Left lung (tissue), 10 donors: Measurements from ENCODE around the gene CSTPP1. TPM values are rescaled to one million over a fixed set of nuclear protein-coding genes. Genes with fewer than 3 reads are reported as not detected.
A peak's percentile ranks its signal among the peaks of the same experiment; 100 is the strongest.

Source experiments
- ATAC-seq: fragments of 200-7000 bp; cut with Tn5 transposase; one replicate; pipeline ENCODE4 v1.9.1; 2020; ENCODE audit warnings: moderate library complexity
- DNase-seq, 4 donors: peaks; one replicate each; pipeline ENCODE4 v3.0.0-alpha.2; 2013 to 2020
- H3K27ac ChIP-seq, 2 donors: fragments of 200-600 bp; sonication (generic) in 1 of 2; one replicate each; pipeline versions ENCODE4 v1.5.0 to v1.8.0; 2020 to 2021
- H3K27me3 ChIP-seq, 2 donors: fragments of 200-600 bp; sonication (generic) in 1 of 2; one replicate each; pipeline versions ENCODE4 v1.5.0 to v1.8.0; 2020 to 2021
- H3K36me3 ChIP-seq, 2 donors: fragments of 200-600 bp; sonication (generic) in 1 of 2; one replicate each; pipeline versions ENCODE4 v1.5.0 to v1.8.0; 2020 to 2021
- H3K4me1 ChIP-seq, 2 donors: fragments of 200-600 bp; one replicate each; pipeline ENCODE4 v1.8.0; 2021
- H3K4me3 ChIP-seq, 2 donors: fragments of 200-600 bp; sonication (generic) in 1 of 2; one replicate each; pipeline versions ENCODE4 v1.5.0 to v1.8.0; 2020 to 2021; ENCODE audit warnings: mild to moderate bottlenecking in 1 of 2
- H3K9me3 ChIP-seq, 2 donors: fragments of 200-600 bp; sonication (generic) in 1 of 2; one replicate each; pipeline versions ENCODE4 v1.5.0 to v1.8.0; 2020 to 2021
- intact Hi-C, 2 donors: fragments of 100-400 bp; cut with DNase I; formaldehyde crosslinking; loops; one replicate each; pipeline versions ENCODE4 v1.11.2 to v1.14.2; 2022
- polyA plus RNA-seq, 6 donors: library from polyadenylated mRNA; unstranded; fragments of 120-200 nt; gene quantifications; one replicate each; pipeline ENCODE4 v1.2.1, GENCODE V29; 2013; ENCODE audit not compliant: insufficient read length in 6 of 6
- total RNA-seq, 2 donors: library from RNA; stranded (reverse); fragmentation: NEBNext Ultra II Directional; extraction: Animal tissue kit (Norgen Biotek cat#: 25700); gene quantifications; one replicate each; pipeline ENCODE4 v1.2.1, GENCODE V29; 2021
- TF ChIP-seq, protein P1 (sequence below), 2 donors: fragments of 200-600 bp; sonication (generic) in 1 of 2; IDR thresholded peaks; one replicate each; pipeline versions ENCODE4 v1.5.0 to v1.8.0; 2021; ENCODE audit warnings: antibody characterized with exemption in 2 of 2
- donor health status: DM: no; HTN: yes; CAD: no.
- donor health status: DM: no; HTN: no; CAD: no.

Gene CSTPP1
- total and polyA plus RNA-seq, 8 donors: 28.7 to 56.0 (median 51.4) TPM

DNA sequence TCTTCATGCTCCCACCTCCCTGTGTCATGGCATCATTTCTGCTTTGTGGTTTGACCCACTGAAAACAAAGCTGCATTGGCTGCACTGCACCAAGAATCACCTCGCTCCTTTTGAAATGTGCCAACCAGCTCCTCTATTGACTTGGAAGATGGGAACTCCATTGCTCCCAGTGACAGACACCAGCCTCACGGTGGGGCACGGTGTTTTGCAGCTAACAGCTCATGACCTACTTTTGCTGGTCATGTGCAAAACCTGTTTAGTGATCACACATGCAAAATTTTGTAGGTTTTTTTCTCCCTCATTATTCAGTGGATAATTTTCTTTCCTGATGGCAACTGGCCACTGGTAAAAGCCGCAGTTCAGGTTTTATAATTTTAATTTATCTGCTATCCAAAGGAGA lies 203.3 kb downstream of the CSTPP1 start:
- TF ChIP-seq, protein P1, sequence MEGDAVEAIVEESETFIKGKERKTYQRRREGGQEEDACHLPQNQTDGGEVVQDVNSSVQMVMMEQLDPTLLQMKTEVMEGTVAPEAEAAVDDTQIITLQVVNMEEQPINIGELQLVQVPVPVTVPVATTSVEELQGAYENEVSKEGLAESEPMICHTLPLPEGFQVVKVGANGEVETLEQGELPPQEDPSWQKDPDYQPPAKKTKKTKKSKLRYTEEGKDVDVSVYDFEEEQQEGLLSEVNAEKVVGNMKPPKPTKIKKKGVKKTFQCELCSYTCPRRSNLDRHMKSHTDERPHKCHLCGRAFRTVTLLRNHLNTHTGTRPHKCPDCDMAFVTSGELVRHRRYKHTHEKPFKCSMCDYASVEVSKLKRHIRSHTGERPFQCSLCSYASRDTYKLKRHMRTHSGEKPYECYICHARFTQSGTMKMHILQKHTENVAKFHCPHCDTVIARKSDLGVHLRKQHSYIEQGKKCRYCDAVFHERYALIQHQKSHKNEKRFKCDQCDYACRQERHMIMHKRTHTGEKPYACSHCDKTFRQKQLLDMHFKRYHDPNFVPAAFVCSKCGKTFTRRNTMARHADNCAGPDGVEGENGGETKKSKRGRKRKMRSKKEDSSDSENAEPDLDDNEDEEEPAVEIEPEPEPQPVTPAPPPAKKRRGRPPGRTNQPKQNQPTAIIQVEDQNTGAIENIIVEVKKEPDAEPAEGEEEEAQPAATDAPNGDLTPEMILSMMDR (IDR thresholded peaks at IDR 0.05): no peak
- no peak for DNase-seq

DNA sequence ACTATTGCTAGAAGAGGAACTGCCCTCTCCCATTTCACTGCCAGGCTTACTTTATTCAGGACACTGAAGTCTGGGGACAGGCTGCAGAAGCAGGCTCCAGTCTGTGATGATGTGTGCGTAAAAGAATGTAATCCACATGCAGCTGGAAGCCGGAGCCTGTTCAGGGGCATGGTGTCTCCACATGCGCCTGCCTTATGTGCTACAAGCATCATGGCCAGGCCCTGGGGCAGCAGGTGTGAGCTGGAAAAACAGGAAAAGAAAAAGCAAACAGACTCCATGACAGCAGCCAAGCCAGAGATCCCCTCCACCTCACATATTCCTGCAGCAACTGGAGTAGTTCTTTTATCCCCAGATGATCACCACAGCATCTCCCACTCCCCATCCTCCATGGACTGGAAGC lies 206.8 kb downstream of the CSTPP1 start:
- H3K9me3 ChIP-seq: no peaks in the 10 kb centered on the region
- H3K27ac ChIP-seq: no peak overlapping the region
- H3K4me3 ChIP-seq: no peak overlapping the region
- ATAC-seq: peak; percentile 65
- TF ChIP-seq, protein P1 (IDR thresholded peaks at IDR 0.05): no peak
- H3K27me3 ChIP-seq: no peaks in the 10 kb centered on the region
- H3K4me1 ChIP-seq: no peaks in the 10 kb centered on the region
- intact Hi-C loops: no loop called here
- peak in 1 of 4 donors; percentile 50 for DNase-seq
- no peaks in the 10 kb centered on the region for H3K36me3 ChIP-seq

More for the DNA sequence above, 203.3 kb downstream of the CSTPP1 start:
- Histone ChIP-seq H3K36me3 (peaks cover 0 to 6% of the 10 kb centered on the region in 2 donors), H3K27ac (no peak overlapping the region), H3K4me3 (no peak overlapping the region), H3K4me1 (no peaks in the 10 kb centered on the region), H3K27me3 (no peaks in the 10 kb centered on the region), H3K9me3 (no peaks in the 10 kb centered on the region)
- intact Hi-C loops: no loop called here
- ATAC-seq: no peak

DNA sequence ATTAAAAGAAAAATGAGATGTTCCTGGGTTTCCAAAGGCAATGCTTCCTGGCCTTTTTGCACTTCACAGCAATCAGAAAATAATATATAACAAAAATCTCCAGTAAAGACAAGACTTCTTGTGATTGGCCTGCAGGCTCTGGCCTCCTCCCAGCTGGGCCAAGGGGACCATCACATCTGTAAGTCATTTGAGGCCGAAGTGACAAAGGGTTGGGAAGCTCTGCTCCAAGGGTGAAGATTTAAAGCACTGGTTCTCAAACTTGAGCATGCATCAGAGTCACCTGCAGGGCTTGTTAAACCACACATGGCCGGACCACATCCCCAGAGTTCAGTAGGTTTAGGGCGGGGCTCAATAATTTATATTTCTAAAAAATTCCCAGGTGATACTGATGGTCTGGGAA lies 208.0 kb downstream of the CSTPP1 start:
- H3K27ac ChIP-seq: no peak overlapping the region
- H3K9me3 ChIP-seq: no peaks in the 10 kb centered on the region
- ATAC-seq: no peak
- intact Hi-C loops: no loop called here
- no peak overlapping the region for H3K4me3 ChIP-seq
- no peaks in the 10 kb centered on the region for H3K36me3 ChIP-seq
- no peaks in the 10 kb centered on the region for H3K27me3 ChIP-seq
- no peak for DNase-seq
- TF ChIP-seq, protein P1 (IDR thresholded peaks at IDR 0.05): no peak
- no peaks in the 10 kb centered on the region for H3K4me1 ChIP-seq

DNA sequence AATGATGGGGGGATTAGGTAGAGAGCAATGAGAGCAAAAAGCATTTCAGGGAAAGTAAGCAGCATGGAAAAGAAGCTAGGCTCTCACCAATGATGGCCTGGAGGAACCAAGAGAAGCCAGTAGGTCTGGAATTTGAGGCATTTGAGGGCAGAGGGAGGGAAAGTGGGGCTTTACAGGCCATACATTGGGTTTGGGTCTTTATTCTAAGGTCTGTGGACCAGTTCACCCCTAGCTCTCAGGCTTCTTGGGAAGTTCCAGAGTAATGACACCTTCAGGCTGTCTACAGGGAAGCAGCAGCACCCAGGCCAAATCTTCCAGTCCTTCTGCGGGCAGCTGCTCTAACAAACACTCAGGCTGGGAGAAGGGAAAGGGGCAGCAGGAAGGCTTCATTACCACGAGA lies 210.7 kb downstream of the CSTPP1 start:
- ATAC-seq (no peak), DNase-seq (no peak)
- Histone ChIP-seq H3K36me3 (no peaks in the 10 kb centered on the region), H3K27ac (no peak overlapping the region), H3K9me3 (no peaks in the 10 kb centered on the region), H3K27me3 (no peaks in the 10 kb centered on the region), H3K4me1 (no peaks in the 10 kb centered on the region), H3K4me3 (no peak overlapping the region)
- intact Hi-C loops: no loop called here
- TF ChIP-seq, protein P1 (IDR thresholded peaks at IDR 0.05): no peak

DNA sequence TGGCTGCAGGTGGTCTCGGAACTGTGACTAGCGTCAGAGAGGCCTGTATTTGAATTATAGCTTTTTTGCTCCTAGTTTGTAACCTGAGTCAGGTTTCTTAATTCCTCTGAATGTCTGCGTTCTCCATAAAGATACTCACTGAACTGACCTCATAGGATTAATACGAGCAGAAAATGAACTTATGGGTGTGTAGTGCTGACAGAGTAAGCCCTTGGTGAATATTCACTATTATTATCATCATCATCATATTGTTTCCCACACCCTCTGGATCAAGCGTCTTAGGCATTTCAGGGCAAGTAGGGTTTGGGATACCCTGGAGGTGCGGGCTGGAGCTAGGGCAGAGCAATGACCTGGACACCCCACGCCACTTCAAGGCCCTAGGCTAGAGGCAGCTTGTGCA lies 211.1 kb downstream of the CSTPP1 start:
- H3K27ac ChIP-seq: no peak overlapping the region
- no peaks in the 10 kb centered on the region for H3K9me3 ChIP-seq
- no peaks in the 10 kb centered on the region for H3K36me3 ChIP-seq
- TF ChIP-seq, protein P1 (IDR thresholded peaks at IDR 0.05): no peak
- intact Hi-C loops: no loop called here
- no peak overlapping the region for H3K4me3 ChIP-seq
- H3K4me1 ChIP-seq: no peaks in the 10 kb centered on the region
- no peaks in the 10 kb centered on the region for H3K27me3 ChIP-seq
- DNase-seq: no peak
- ATAC-seq: no peak
